Measurements from ENCODE around the gene MYZAP. TPM values are rescaled to one million over a fixed set of nuclear protein-coding genes. Genes with fewer than 3 reads are reported as not detected.

MYZAP gene
- total RNA-seq, 2 experiments from 2014 or later: not detected

DNA sequence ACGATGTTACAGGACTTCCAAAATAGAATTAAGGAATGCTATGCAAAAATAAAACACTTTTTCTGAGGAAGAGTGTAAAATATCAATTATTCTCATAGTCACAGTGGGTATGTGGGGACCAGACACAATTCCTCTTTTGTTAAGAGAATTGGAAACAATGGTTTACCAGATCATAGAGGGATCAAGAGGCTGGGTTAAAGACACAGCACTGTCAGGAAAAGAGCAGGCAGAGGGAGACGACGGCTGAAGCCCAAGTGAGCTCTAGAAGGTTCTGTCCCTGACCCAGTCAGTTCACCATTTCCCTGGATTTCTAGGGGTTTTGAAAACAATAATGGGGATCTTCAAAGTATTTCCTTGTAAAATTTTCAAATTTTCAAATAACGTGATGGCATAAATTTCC lies 60.8 kb downstream of the MYZAP start:
- ChIA-PET CTCF (no interaction called here), POLR2A (no interaction called here)

GRCh38 chr15:57654153-57654852 lies 62.6 kb downstream of the MYZAP start:
- CTCF ChIA-PET: no interaction called here
- POLR2A ChIA-PET: no interaction called here

DNA sequence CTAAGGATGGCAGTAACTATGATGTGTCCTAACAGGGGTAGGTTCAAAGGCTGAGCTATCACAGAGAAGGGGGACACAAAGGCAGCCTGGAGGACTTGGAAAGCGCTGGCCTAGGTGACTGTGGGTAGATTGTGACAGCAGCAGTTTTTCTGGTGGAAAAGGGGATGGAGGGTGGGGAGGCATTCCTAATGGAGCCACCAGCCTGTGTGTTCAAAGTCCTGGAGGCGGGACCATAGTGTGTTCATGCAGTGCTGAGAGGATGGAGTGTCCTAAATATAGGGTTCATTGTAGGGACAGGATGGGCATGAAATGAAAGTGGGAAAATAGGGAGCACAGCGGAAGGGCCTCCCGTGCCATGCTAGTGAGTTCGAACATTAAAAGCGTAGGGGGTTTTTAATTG lies 63.3 kb downstream of the MYZAP start:
- CTCF ChIA-PET: no interaction called here
- POLR2A ChIA-PET: no interaction called here

GRCh38 chr15:57655809-57656208 lies 64.1 kb downstream of the MYZAP start:
- POLR2A ChIA-PET: no interaction called here
- CTCF ChIA-PET: no interaction called here

- CTCF ChIA-PET: no interaction called here
- POLR2A ChIA-PET: no interaction called here
Measured at GRCh38 chr15:57656434-57656833, 64.7 kb downstream of the MYZAP start.

DNA sequence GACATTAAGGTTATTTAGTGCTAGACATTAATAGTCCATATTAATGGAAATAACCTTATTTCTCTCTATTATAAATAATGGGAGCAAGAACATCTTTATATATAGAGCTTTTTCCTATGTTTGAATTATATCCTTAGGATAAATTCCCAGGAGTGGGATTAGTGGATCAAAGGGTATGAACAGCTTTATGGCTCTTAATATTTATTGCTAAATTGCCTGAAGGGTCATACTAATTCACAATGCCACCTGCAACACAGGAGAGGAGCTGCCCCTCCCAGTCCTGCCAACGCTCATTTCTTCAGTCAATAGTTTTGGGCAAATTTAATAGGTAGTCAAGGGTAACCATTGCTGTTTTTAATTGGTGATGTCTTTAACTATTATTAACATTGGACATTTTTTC lies 65.9 kb downstream of the MYZAP start:
- ChIA-PET CTCF (no interaction called here), POLR2A (no interaction called here)

DNA sequence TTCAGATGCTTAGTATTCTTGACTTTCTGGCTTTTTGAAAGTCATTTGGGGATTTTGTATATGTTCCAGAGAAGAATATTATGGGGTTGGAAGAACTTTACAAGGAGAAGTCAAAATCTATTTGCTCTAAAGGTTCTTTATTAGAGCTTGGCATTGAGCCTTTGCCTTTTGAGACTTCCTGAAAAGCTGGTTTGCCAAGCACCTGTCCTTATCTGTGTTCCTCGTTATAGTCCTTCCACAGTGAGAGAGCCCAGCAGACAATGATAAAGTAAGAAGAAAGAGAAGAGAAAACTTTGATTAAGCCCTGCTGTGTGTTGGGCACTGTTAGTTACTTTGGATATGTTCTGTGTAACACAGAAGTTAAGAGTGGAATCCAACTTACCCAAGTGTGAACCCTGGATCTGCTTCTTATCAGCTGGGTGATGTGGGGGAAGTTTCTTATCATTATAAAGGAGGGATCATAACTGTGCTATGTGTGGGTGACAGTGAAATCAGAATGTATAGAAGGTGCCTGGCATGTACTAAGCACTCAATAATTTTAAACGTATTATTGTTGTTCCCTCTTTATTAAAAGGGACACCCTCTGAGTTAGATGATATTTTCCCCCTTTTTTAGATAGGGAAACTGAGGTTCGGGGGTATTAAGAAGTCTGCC lies 70.5 kb downstream of the MYZAP start:
- ChIA-PET CTCF (no interaction called here), POLR2A (no interaction called here)

DNA sequence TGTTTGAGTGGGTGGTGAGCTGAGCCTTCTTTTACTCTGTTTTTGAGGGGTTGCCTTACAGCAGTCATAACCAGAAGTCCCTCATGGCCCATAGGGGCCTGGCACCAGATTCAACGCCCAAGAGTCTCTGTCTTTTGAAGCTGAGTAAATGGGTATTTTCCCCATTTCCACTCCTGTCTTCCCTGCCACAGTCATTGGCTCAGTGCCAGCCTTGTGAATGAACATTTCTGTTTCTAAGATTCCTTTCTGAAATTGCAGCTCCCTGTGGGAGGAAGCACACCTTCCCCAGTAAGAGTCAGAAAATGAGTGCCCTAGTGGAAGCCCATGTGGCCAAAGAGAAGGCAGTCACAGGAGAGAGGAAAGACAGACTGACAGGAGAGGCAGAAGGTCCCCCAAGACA lies 71.1 kb downstream of the MYZAP start:
- ChIA-PET POLR2A (no interaction called here), CTCF (no interaction called here)

DNA sequence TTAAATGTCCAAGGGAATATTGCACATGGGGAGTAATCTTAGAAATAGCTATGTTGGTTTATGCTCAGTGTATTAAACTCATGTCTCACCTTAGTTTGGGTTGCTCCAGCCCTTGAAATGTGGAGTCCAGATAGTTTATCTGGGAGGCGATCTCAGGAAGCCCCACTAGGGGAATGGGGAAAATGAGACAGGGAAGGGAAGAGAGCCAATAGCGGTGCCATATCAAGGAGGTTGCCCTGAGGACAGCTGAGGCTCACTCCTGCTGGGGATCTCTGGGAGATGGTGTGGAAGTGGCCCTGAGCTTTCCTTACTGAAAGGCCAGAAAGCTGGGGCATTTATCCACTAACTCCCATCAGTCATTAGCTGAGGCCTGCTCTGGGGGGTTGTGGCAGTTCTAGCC lies 71.6 kb downstream of the MYZAP start:
- ChIA-PET POLR2A (no interaction called here), CTCF (no interaction called here)

GRCh38 chr15:57665194-57665593 lies 73.5 kb downstream of the MYZAP start:
- POLR2A ChIA-PET: no interaction called here
- CTCF ChIA-PET: no interaction called here

DNA sequence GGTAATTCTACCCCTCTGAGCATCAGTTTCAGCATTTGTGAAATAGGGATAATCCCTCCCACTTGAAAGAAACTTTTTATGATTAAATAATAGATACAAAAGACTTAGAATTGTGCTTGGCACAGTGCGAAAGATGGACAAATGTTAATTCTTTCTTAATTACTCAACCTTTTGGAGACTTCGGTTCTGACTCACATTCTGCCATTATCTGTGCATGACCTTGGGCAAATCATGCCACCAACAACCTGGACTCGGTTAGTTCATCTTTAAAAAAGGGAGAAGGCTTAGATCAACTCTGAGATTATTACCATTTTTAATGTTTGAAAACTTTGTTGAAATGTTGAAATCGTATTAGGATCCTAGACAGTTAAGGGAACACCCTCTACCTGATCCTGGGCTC lies 74.2 kb downstream of the MYZAP start:
- POLR2A ChIA-PET: no interaction called here
- CTCF ChIA-PET: no interaction called here

DNA sequence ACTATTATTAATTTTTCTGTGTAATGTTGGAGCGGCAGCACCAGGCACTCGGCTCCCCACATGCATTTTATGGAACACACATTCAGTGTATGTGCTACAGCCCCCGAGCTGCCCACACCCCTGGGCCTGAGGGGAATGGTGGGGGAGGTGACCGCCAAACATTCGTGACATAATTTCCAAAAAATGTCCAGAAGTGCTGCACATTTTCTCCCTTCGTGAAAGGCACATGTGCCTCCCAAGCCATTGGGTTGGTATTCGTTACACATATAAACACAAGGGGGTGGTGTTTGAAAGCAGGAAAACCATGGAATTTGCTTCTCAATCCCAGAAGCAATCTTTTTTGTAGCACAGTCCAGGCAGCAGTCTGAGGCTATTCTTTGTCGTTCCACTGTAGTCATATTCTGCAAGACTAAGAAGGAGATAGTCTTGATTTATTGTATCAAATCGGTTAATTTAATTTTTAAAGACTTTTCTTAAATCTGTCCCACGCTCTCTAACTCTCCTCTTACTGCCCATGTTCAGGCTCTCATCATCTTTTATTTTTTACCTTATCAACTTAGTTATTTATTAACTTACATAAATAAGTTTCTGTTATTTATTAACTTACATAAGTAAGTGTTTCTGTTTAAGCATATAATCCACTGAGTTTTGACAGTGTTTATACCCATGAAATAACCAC lies 75.6 kb downstream of the MYZAP start:
- ChIA-PET POLR2A (no interaction called here), CTCF (interaction anchor here (0.8 kb wide), 1 partner anchor 65 kb away, joined by 3 read pairs; no protein-coding TSS in a partner anchor)

DNA sequence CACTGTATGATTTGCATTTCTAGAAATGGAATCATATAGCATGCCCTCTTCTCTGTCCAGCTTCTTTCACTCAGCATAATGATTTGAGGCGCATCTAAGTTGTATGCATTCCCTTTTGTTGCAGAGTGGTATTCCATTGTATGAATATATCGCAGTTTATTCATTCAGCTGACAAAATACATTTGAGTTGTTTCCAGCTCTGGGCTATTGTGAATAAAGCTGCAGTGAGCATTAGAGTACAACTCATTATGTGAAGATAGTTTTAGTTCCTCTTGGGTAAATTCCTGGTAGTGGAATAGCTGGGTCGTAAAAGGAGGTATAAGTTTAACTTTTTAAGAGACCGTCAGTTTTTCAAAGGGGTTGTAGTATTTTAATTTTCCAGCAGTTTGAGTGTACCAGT lies 76.3 kb downstream of the MYZAP start:
- ChIA-PET POLR2A (no interaction called here), CTCF (no interaction called here)

- CTCF ChIA-PET: no interaction called here
- POLR2A ChIA-PET: no interaction called here
Measured at GRCh38 chr15:57671636-57672035, 79.9 kb downstream of the MYZAP start.

DNA sequence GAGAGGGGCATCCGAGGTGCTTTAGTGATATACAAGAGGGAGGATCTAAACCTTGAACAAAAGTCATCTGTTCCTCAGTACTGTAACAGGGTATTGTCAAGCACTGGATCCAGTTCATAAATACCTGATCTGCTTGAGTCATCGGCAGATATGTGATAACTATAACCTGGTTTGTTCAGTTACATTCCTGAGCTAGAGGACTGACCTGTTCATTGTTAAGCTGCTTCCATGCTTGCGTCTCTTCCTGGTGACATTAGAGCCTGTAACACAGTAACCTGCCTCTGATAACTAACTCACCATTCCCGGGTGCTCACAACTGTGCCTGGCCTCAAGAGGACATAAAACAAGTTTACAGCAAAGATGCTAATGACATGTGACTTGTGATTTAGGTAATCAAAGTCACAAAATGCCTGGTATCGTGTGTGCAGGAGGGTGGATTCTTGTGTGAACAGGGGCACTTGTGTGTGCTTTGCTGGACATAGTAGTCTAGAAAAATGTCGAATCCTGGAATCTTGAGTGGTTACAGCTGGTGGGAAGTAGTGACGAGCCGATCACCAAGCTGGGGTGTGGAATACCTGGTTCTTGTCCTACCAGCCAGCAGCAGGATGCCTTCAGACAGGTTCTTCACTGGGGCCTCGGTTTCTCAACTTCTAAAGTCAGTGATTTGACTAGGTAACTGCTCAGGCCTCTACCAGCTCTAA lies 83.9 kb downstream of the MYZAP start:
- ChIA-PET CTCF (no interaction called here), POLR2A (no interaction called here)

- CTCF ChIA-PET: no interaction called here
- POLR2A ChIA-PET: no interaction called here
Measured at GRCh38 chr15:57676585-57676984, 84.9 kb downstream of the MYZAP start.

DNA sequence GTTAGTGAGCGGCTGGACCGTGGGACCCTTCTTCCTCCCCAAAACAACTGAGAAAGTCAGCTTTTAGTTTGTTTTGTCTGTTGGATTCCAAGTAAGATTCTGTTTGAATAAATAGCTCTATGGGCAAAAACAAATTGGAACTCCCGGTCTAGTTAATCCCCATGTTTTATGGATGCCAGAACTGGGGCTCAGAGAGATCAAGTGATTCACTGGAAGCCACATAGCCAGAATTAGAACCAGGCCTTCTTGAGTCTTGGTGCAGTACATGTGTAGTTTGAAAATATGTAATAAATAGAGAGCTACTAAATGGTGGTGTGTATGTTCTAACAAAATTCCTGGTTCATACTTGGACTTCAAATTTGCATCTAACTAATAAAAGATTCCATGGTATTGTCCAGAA lies 85.5 kb downstream of the MYZAP start:
- ChIA-PET POLR2A (no interaction called here), CTCF (no interaction called here)

DNA sequence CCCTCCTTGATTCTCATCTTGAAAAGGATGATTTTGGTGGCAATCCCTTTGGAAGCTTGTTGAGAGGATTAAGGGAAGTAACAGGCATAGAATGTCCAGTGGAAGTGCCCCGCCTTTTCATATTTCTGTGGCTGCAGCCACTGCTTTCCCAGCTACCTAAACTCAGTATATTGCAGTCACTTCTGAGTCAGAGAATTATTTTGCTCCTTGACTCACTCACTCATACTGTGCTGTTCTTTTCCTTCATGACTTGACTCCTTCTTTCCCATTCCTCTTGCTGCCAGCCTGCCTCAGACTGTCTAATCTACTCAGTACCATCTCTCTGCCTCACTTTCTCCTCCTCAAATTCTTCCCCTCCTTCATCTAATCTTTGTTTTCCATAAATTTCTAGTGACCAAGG lies 88.3 kb downstream of the MYZAP start:
- CTCF ChIA-PET: no interaction called here
- POLR2A ChIA-PET: no interaction called here

- ChIA-PET CTCF (no interaction called here), POLR2A (no interaction called here)
Measured at GRCh38 chr15:57681011-57681410, 89.3 kb downstream of the MYZAP start.

- ChIA-PET POLR2A (no interaction called here), CTCF (interaction anchor here (1.4 kb wide), 1 partner anchor 123 kb away, joined by 3 read pairs; no protein-coding TSS in a partner anchor)
Measured at GRCh38 chr15:57683481-57683880, 91.8 kb downstream of the MYZAP start.
